Measurements from ENCODE around the gene SLC26A1. TPM values are rescaled to one million over a fixed set of nuclear protein-coding genes. Genes with fewer than 3 reads are reported as not detected.

SLC26A1 gene
- total and polyA plus RNA-seq, 2 of the 13 experiments (the other 11 are each of a cell fraction or from before 2014, with no cell fraction given) = 5.4 to 22.9 TPM

DNA sequence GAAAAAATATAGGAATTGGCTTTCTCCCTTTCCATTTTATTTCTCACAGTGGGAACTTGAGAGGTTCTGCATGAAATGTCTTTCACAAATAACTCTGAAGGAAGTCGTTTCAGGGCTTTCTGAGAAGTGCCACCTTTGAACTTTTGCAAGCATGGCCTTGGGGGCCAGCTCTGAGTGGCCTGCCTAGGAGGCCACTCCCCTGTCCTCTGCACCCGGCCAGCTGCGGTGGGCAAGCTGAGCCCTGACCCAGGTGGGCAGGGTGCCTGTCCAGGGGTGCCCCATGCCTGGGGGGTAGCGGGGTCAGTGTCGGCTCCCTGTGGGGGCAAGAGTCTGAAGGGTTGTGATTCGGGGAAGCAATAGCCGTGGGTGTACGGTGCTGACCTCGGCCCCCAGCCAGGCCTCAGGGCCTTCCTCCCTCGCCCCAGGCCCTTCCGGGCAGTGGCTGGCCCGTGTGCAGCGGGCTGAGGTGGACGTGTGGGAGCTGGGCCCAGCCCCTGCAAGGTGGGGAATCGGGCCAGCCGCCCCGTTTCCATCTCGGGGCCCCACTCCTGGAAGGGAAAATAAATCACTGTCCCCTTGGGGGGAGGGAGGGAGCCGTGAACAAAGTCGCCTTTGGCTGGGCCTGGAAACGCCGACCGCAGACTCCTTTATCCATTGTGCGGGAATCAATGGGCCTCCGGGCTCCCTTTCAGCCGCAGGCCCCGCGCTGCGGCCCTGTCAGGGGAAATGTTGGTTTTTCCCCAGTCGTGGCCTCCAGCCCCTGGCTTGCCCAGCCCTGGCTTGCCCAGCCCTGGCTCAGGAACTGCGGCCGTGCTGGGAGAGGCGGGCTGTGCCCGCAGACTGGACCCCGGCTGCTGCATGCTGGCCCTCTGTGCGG, 21.3 kb upstream of the SLC26A1 start (continued):
- TF ChIP-seq, protein P1, sequence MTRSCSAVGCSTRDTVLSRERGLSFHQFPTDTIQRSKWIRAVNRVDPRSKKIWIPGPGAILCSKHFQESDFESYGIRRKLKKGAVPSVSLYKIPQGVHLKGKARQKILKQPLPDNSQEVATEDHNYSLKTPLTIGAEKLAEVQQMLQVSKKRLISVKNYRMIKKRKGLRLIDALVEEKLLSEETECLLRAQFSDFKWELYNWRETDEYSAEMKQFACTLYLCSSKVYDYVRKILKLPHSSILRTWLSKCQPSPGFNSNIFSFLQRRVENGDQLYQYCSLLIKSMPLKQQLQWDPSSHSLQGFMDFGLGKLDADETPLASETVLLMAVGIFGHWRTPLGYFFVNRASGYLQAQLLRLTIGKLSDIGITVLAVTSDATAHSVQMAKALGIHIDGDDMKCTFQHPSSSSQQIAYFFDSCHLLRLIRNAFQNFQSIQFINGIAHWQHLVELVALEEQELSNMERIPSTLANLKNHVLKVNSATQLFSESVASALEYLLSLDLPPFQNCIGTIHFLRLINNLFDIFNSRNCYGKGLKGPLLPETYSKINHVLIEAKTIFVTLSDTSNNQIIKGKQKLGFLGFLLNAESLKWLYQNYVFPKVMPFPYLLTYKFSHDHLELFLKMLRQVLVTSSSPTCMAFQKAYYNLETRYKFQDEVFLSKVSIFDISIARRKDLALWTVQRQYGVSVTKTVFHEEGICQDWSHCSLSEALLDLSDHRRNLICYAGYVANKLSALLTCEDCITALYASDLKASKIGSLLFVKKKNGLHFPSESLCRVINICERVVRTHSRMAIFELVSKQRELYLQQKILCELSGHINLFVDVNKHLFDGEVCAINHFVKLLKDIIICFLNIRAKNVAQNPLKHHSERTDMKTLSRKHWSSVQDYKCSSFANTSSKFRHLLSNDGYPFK (CRISPR knock-in tag; IDR thresholded peaks at IDR 0.05; ENCODE audit: borderline replicate concordance) = no peak
- TF ChIP-seq NFYC (CRISPR knock-in tag; IDR thresholded peaks at IDR 0.05) (no peak), JUN (CRISPR knock-in tag; IDR thresholded peaks at IDR 0.05) (0 out of 2 replicates have a peak, but pooled peaks have one; percentile 12), ZFX (CRISPR knock-in tag; IDR thresholded peaks at IDR 0.05; ENCODE audit: low read depth) (peak; percentile 84), LCORL (IDR thresholded peaks at IDR 0.05) (no peak), LCORL (CRISPR knock-in tag; IDR thresholded peaks at IDR 0.05) (peak; percentile 57), PAWR (CRISPR knock-in tag; IDR thresholded peaks at IDR 0.05; ENCODE audit: borderline replicate concordance) (no peak), MAZ (IDR thresholded peaks at IDR 0.05; ENCODE audit: borderline replicate concordance, low read depth, low read length) (no peak), MAZ (CRISPR knock-in tag; IDR thresholded peaks at IDR 0.05; ENCODE audit: low read depth) (peak; percentile 51; the same call in 1 of the 2 replicates), RAD21 (CRISPR knock-in tag; IDR thresholded peaks at IDR 0.05) (no peak; the same call in 1 of the 2 replicates), FOXA3 (CRISPR knock-in tag; IDR thresholded peaks at IDR 0.05) (no peak), ZNF557 (CRISPR knock-in tag; IDR thresholded peaks at IDR 0.05) (no peak), CHD4 (IDR thresholded peaks at IDR 0.05; ENCODE audit: borderline replicate concordance, low read length) (0 out of 2 replicates have a peak, but pooled peaks have one; percentile 24), BRD4 (CRISPR knock-in tag; IDR thresholded peaks at IDR 0.05) (no peak), MAFG (CRISPR knock-in tag; IDR thresholded peaks at IDR 0.05) (no peak)
- TF ChIP-seq, protein P2, sequence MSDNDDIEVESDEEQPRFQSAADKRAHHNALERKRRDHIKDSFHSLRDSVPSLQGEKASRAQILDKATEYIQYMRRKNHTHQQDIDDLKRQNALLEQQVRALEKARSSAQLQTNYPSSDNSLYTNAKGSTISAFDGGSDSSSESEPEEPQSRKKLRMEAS (IDR thresholded peaks at IDR 0.05) = peak; percentile 45
- TF ChIP-seq, protein P3, sequence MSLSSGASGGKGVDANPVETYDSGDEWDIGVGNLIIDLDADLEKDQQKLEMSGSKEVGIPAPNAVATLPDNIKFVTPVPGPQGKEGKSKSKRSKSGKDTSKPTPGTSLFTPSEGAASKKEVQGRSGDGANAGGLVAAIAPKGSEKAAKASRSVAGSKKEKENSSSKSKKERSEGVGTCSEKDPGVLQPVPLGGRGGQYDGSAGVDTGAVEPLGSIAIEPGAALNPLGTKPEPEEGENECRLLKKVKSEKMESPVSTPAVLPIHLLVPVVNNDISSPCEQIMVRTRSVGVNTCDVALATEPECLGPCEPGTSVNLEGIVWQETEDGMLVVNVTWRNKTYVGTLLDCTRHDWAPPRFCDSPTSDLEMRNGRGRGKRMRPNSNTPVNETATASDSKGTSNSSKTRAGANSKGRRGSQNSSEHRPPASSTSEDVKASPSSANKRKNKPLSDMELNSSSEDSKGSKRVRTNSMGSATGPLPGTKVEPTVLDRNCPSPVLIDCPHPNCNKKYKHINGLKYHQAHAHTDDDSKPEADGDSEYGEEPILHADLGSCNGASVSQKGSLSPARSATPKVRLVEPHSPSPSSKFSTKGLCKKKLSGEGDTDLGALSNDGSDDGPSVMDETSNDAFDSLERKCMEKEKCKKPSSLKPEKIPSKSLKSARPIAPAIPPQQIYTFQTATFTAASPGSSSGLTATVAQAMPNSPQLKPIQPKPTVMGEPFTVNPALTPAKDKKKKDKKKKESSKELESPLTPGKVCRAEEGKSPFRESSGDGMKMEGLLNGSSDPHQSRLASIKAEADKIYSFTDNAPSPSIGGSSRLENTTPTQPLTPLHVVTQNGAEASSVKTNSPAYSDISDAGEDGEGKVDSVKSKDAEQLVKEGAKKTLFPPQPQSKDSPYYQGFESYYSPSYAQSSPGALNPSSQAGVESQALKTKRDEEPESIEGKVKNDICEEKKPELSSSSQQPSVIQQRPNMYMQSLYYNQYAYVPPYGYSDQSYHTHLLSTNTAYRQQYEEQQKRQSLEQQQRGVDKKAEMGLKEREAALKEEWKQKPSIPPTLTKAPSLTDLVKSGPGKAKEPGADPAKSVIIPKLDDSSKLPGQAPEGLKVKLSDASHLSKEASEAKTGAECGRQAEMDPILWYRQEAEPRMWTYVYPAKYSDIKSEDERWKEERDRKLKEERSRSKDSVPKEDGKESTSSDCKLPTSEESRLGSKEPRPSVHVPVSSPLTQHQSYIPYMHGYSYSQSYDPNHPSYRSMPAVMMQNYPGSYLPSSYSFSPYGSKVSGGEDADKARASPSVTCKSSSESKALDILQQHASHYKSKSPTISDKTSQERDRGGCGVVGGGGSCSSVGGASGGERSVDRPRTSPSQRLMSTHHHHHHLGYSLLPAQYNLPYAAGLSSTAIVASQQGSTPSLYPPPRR (CRISPR knock-in tag; IDR thresholded peaks at IDR 0.05; ENCODE audit: borderline replicate concordance) = no peak
- TF ChIP-seq, protein P4, sequence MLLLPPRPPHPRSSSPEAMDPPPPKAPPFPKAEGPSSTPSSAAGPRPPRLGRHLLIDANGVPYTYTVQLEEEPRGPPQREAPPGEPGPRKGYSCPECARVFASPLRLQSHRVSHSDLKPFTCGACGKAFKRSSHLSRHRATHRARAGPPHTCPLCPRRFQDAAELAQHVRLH (CRISPR knock-in tag; IDR thresholded peaks at IDR 0.05; ENCODE audit: borderline replicate concordance, low read depth) = no peak
- TF ChIP-seq, protein P5, sequence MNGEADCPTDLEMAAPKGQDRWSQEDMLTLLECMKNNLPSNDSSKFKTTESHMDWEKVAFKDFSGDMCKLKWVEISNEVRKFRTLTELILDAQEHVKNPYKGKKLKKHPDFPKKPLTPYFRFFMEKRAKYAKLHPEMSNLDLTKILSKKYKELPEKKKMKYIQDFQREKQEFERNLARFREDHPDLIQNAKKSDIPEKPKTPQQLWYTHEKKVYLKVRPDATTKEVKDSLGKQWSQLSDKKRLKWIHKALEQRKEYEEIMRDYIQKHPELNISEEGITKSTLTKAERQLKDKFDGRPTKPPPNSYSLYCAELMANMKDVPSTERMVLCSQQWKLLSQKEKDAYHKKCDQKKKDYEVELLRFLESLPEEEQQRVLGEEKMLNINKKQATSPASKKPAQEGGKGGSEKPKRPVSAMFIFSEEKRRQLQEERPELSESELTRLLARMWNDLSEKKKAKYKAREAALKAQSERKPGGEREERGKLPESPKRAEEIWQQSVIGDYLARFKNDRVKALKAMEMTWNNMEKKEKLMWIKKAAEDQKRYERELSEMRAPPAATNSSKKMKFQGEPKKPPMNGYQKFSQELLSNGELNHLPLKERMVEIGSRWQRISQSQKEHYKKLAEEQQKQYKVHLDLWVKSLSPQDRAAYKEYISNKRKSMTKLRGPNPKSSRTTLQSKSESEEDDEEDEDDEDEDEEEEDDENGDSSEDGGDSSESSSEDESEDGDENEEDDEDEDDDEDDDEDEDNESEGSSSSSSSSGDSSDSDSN (CRISPR knock-in tag; IDR thresholded peaks at IDR 0.05) = peak; percentile 59; the same call in 1 of the 2 replicates

Measured in HepG2 (cell line).